HEK293 (cell line): ENCODE data around the gene OPHN1.

Source experiments
- CTCF ChIA-PET: fragments of 350-600 bp; formaldehyde crosslinking; extraction: SDS; loops from one replicate; lab custom pipeline; 2021; ENCODE audit warnings: antibody characterized with exemption; lab: Yijun Ruan, JAX
- POLR2A ChIA-PET: fragments of 300-600 bp; formaldehyde crosslinking; extraction: SDS; loops from one replicate; lab custom pipeline; 2020; ENCODE audit warnings: antibody characterized with exemption, inconsistent platforms; lab: Yijun Ruan, JAX
- H3K27ac ChIP-seq: fragments of 200-500 bp; sonication (Bioruptor generic); 2 replicates; pipeline ENCODE4 v1.5.1; 2014; ENCODE audit warnings: low read depth, low read length, control low read depth, inconsistent platforms; ENCODE audit errors: extremely low read depth
- H3K36me3 ChIP-seq, 2 experiments: fragments of 200-500 bp in 1 of 2; sonication (Bioruptor generic) in 1 of 2; 1 replicate in 1 of 2; 2 replicates in 1 of 2; pipeline ENCODE4 v1.5.1; 2014 to 2017; ENCODE audit warnings: inconsistent platforms in 2 of 2, low read length in 2 of 2; ENCODE audit not compliant: control insufficient read depth in 2 of 2, insufficient read depth in 1 of 2
- H3K4me1 ChIP-seq: fragments of 200-500 bp; sonication (Bioruptor generic); 2 replicates; pipeline ENCODE4 v1.5.1; 2014; ENCODE audit warnings: mild to moderate bottlenecking, low read length, inconsistent platforms; ENCODE audit not compliant: control insufficient read depth, insufficient read depth
- H3K4me3 ChIP-seq: 2 replicates; pipeline ENCODE4 v1.5.1; 2011; ENCODE audit warnings: low read depth, mild to moderate bottlenecking, control low read depth, low read length, moderate library complexity
- H3K9me3 ChIP-seq: fragments of 200-500 bp; sonication (Bioruptor generic); 2 replicates; pipeline ENCODE4 v1.5.1; 2014; ENCODE audit warnings: low read depth, low read length, inconsistent platforms; ENCODE audit not compliant: control insufficient read depth, insufficient read depth
- ATF2 ChIP-seq: fragments of 450-650 bp; formaldehyde crosslinking; IDR thresholded peaks from 2 replicates; pipeline ENCODE4 v1.5.1; 2016; ENCODE audit warnings: missing biosample characterization, missing genetic modification characterization, low read depth
- KLF9 ChIP-seq: fragments of 450-650 bp; formaldehyde crosslinking; IDR thresholded peaks from 2 replicates; pipeline ENCODE4 v1.5.1; 2016; ENCODE audit warnings: missing biosample characterization, missing genetic modification characterization, low read depth
- REST ChIP-seq: fragments of 450-650 bp; formaldehyde crosslinking; IDR thresholded peaks from 2 replicates; pipeline ENCODE4 v1.5.1; 2016; ENCODE audit warnings: missing biosample characterization, missing genetic modification characterization
- SCRT2 ChIP-seq: fragments of 450-650 bp; formaldehyde crosslinking; IDR thresholded peaks from 2 replicates; pipeline ENCODE4 v1.5.1; 2016; ENCODE audit warnings: missing biosample characterization, missing genetic modification characterization
- TRIM28 ChIP-seq: IDR thresholded peaks from 2 replicates; pipeline ENCODE4 v1.6.1; 2011; ENCODE audit warnings: low read length, control low read depth, borderline replicate concordance
- ZBTB10 ChIP-seq: fragments of 450-650 bp; formaldehyde crosslinking; IDR thresholded peaks from 2 replicates; pipeline ENCODE4 v1.5.1; 2016; ENCODE audit warnings: missing biosample characterization, missing genetic modification characterization
- ZBTB21 ChIP-seq: fragments of 450-650 bp; formaldehyde crosslinking; IDR thresholded peaks from 2 replicates; pipeline ENCODE4 v1.5.1; 2017; ENCODE audit warnings: missing biosample characterization, missing genetic modification characterization
- ZIC2 ChIP-seq: fragments of 450-650 bp; formaldehyde crosslinking; IDR thresholded peaks from 2 replicates; pipeline ENCODE4 v1.5.1; 2016; ENCODE audit warnings: missing biosample characterization, missing genetic modification characterization
- ZNF157 ChIP-seq: fragments of 450-650 bp; formaldehyde crosslinking; IDR thresholded peaks from 2 replicates; pipeline ENCODE4 v1.5.1; 2016; ENCODE audit warnings: missing biosample characterization, missing genetic modification characterization
- ZNF280C ChIP-seq: fragments of 450-650 bp; formaldehyde crosslinking; IDR thresholded peaks from 2 replicates; pipeline ENCODE4 v1.5.1; 2016; ENCODE audit warnings: missing biosample characterization, missing genetic modification characterization
- ZNF830 ChIP-seq: fragments of 450-650 bp; IDR thresholded peaks from 2 replicates; pipeline ENCODE4 v1.5.0; 2018; ENCODE audit warnings: missing biosample characterization, missing genetic modification characterization, low read depth, mild to moderate bottlenecking, moderate library complexity
- TF ChIP-seq, protein P1 (sequence below): fragments of 450-650 bp; formaldehyde crosslinking; IDR thresholded peaks from 2 replicates; pipeline ENCODE4 v1.5.1; 2017; ENCODE audit warnings: missing biosample characterization, mild to moderate bottlenecking, missing genetic modification characterization, moderate library complexity
- TF ChIP-seq, protein P2 (sequence below): fragments of 450-650 bp; formaldehyde crosslinking; IDR thresholded peaks from 2 replicates; pipeline ENCODE4 v1.5.1; 2016; ENCODE audit warnings: missing biosample characterization, missing genetic modification characterization
- TF ChIP-seq, protein P3 (sequence below): fragments of 450-650 bp; formaldehyde crosslinking; optimal IDR thresholded peaks from 2 replicates; pipeline ENCODE3; 2016; ENCODE audit warnings: missing biosample characterization, mild to moderate bottlenecking, missing genetic modification characterization

Gene OPHN1

DNA sequence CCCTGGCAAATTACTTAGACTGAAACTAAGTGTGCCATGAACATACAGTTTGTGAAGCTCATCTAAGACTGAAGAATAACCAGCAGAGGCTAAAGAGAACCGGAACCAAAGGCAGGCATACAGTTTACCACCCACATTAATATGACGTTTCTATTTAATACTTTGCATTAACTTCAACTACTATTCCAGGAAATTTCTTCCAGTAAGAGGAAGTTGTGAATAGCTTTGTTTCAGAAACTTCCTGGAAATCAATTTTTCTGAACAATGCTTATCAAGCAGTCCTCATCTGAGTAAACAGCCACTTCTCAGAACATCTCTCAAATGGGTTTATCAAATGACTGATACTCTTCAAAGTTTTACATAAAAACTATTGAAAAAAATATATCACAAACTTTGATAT lies 252.7 kb downstream of the OPHN1 start (continued):
- TF ChIP-seq ZNF280C (tag by site-specific recombination): no peak
- no peak for TF ChIP-seq SCRT2 (tag by site-specific recombination)
- TF ChIP-seq KLF9 (tag by site-specific recombination): no peak
- TF ChIP-seq ATF2 (tag by site-specific recombination): no peak
- no peak for TF ChIP-seq ZIC2 (tag by site-specific recombination)
- TF ChIP-seq ZBTB21 (tag by site-specific recombination): no peak
- TF ChIP-seq, protein P1, sequence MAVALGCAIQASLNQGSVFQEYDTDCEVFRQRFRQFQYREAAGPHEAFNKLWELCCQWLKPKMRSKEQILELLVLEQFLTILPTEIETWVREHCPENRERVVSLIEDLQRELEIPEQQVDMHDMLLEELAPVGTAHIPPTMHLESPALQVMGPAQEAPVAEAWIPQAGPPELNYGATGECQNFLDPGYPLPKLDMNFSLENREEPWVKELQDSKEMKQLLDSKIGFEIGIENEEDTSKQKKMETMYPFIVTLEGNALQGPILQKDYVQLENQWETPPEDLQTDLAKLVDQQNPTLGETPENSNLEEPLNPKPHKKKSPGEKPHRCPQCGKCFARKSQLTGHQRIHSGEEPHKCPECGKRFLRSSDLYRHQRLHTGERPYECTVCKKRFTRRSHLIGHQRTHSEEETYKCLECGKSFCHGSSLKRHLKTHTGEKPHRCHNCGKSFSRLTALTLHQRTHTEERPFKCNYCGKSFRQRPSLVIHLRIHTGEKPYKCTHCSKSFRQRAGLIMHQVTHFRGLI (tag by site-specific recombination): no peak
- no peak for TF ChIP-seq REST (tag by site-specific recombination)
- TF ChIP-seq, protein P2, sequence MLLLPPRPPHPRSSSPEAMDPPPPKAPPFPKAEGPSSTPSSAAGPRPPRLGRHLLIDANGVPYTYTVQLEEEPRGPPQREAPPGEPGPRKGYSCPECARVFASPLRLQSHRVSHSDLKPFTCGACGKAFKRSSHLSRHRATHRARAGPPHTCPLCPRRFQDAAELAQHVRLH (tag by site-specific recombination): no peak
- TF ChIP-seq, all 188 proteins: peak for 0

GRCh38 chrX:68179355-68179754 lies 253.9 kb downstream of the OPHN1 start:
- CTCF ChIA-PET: no interaction called here
- no peaks in the 10 kb centered on the region for H3K36me3 ChIP-seq

More at GRCh38 chrX:68179355-68179754, 253.9 kb downstream of the OPHN1 start:
- TF ChIP-seq, protein P3, sequence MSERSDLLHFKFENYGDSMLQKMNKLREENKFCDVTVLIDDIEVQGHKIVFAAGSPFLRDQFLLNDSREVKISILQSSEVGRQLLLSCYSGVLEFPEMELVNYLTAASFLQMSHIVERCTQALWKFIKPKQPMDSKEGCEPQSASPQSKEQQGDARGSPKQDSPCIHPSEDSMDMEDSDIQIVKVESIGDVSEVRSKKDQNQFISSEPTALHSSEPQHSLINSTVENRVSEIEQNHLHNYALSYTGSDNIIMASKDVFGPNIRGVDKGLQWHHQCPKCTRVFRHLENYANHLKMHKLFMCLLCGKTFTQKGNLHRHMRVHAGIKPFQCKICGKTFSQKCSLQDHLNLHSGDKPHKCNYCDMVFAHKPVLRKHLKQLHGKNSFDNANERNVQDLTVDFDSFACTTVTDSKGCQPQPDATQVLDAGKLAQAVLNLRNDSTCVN (tag by site-specific recombination): no peak
- TF ChIP-seq ZNF157 (no peak), ZNF280C (tag by site-specific recombination) (no peak), ZBTB10 (tag by site-specific recombination) (no peak), TRIM28 (no peak), ZNF830 (no peak)
- H3K4me1 ChIP-seq: no peaks in the 10 kb centered on the region
- POLR2A ChIA-PET: no interaction called here
- H3K4me3 ChIP-seq: no peak overlapping the region
- H3K9me3 ChIP-seq: no peaks in the 10 kb centered on the region
- H3K27ac ChIP-seq: no peak overlapping the region
